GM18517 (cell line): Measurements from ENCODE around the gene FARS2.
A peak's percentile ranks its signal among the peaks of the same experiment; 100 is the strongest.

Source experiments
- ATAC-seq: cut with Tn5 transposase; IDR thresholded peaks from one replicate; pipeline ENCODE4 v1.9.1; 2021; ENCODE audit warnings: mild to moderate bottlenecking, moderate library complexity; ENCODE audit not compliant: unreplicated experiment

FARS2 gene

GRCh38 chr6:5365436-5366195, 104.3 kb downstream of the FARS2 start:
- ATAC-seq, result no peak

DNA sequence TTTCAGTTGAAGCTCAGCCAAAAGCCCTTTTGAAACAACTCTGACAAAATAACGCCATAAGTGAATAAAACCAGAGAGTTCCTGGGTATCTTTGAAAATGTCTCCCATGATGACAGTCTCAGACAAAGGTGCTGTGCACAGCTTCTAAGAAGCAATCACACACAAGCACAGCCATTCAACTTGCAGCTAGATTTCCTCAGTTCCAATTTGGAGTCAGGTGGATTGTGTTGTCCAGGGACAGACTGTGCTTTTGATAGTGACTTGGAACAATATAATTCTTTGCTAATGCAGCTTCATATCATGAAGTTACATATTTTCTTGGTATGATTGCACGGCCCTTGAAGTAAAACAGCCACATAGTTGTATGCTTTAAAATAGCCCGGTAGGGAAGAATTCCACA, 105.6 kb downstream of the FARS2 start:
- ATAC-seq, result no peak

GRCh38 chr6:5367510-5367909, 106.2 kb downstream of the FARS2 start:
- no peak for ATAC-seq

GRCh38 chr6:5373430-5373829, 112.1 kb downstream of the FARS2 start:
- no peak for ATAC-seq

DNA sequence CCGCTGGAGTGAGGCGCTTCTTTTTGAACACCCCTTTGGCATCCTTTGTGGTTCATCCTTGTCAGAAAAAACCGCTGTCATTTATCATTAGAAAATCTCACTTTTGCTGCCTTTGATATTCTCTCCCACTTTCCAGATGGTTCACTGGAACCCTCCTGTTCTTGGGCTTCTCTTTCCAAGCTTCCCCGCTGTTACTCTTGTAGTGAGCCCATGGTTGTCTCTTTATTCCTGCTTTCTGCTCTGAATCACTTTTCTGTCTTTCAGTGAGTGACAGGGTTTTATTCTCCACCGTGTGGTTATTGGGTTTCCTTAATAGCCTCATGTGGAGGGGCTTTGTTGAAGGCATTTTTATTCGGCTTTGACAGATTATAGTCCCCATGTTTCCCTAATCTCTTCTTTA, 117.0 kb downstream of the FARS2 start:
- ATAC-seq, result no peak

- ATAC-seq, result no peak
Measured at GRCh38 chr6:5379647-5380242, 118.4 kb downstream of the FARS2 start.

GRCh38 chr6:5383856-5384255, 122.5 kb downstream of the FARS2 start:
- ATAC-seq, result no peak

GRCh38 chr6:5384276-5384675, 123.0 kb downstream of the FARS2 start:
- ATAC-seq, result no peak

DNA sequence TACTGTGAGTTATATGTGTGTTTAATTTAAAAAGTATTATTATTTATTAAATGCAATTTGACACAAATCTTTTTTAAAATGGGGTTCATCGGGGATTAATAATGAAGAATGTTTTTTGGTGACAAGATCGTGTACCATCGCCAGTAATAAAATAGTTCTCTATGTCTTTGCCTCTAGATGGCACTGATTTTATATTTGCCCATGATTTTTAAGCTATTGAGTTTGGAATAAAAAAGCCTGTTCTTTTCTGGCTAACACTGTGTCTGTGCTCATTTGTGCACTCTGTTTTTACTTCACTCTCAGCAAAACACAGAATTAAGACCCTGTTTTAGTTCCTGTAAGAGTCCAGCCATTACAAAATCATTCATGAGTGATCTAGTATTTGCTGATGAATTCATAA, 127.0 kb downstream of the FARS2 start:
- no peak for ATAC-seq

DNA sequence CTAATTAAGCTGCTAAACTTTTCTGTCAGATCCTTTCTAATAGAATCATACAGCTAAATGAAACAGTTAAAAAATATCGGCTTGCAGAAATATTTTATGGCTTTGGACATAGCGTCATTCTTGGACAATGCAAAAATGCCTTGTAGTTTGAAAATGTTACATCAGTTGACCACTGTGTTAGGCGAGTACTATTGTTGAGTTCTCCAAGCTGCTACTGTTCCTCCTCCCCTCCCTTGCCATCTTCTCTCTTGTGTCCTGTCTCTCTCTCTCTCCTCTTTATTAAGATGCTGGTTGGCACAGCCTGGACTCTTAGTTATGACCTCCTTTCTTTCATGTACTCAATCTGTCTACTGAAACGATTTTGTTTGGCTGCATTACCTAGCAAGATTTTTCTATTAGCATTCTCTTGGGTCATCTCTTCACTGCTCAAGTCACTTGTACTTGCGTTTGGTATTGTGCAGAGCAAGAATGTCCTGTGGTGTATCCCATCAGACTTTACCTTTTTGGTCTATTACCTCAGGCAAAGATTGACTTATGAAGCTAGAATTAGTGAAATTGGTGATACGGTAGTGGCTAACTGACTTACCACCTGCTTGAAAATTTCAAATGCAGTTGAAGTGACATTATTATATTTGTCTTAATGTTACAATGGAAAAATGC, 127.9 kb downstream of the FARS2 start:
- ATAC-seq, result no peak

DNA sequence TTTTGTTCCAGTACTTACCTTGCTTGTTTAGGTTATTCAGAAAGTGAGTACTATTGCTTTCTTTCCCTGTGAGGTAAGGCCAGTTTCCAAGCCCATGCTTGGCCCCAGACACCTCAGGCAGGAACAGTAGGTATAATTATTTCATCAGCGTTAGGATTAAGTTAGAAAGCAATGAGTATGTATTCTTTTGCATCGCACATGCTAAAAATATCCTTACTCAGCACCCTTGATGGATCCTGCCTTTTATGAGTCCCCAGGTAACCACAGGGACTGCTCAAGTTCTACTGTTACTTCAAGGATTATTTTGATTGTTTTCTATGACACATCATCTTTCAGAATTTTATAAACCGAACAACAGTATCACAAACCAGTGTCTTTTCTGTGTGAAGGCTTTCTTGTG, 128.9 kb downstream of the FARS2 start:
- no peak for ATAC-seq

DNA sequence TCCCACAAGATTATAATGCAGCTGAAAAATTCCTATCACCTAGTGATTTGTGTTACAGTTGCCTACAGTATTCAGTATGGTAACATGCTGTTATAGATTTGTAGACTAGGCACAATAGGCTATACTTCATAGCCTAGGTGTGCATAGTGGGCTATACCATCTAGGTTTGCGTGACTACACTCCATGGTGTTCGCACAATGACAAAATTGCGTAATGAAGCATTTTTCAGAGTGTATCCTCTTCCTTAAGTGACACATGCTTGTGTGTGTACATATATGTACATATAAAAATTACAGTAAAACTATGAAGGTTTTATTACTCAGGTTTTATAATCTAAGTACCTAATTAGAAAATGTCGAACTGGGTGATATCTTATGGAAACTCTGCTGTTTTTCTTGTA, 133.0 kb downstream of the FARS2 start:
- ATAC-seq, result no peak

GRCh38 chr6:5395719-5396118, 134.4 kb downstream of the FARS2 start:
- ATAC-seq, result no peak

DNA sequence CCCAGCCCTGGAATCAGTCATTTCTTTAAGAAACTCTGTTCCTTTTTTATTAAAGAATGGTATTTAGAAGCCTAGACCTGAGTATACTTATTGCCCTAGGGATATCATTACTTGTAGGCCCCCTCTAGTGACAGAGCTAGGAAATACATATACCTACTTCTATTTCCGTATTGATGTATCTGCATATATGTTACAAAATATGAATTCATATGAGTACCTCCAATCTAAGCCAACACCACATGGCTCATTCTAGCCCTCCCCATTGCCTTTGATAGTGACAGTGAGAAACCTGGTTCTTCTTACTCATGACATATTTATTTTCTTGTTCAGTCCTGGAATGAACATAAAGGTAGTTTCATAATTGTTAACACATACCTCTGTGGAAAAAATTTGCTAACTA, 137.2 kb downstream of the FARS2 start:
- ATAC-seq, result peak; percentile 55

DNA sequence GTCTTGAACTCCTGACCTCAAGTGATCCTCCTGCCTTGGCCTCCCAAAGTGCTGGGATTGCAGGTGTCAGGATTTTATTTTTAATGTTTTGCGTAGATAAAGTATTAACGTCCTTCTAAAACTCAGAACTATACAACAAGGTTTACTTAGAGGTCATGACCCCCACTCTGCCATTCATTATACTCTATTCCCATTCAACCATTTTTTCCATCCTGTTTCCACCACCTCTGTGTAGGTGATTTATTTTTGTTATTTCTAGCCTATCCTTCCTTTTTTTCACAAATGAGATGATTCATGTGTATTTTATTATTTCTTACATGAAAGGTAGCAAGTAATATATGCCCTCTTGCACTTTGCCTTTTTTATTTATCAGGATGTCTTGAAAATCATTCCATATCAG, 138.1 kb downstream of the FARS2 start:
- ATAC-seq, result no peak

GRCh38 chr6:5401845-5402738, 140.8 kb downstream of the FARS2 start:
- no peak for ATAC-seq

DNA sequence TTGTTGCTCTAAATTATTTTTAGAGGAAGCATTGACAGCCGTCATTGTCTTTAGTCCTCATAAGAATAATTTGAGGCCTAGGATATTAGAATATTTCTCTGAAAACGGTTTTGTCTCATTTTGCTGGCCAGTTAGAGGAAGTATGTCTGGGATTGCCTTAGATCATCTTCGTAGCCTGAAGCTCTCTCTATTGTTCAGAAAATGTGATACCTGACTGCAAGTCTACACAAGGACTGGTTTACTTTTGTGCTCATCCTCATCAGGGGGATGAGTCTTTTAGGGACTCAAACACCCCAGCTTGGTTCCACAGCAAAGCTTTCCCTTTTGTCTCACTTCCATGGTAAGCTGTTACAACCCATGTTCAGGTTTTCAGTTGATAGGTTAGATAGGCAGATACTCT, 141.8 kb downstream of the FARS2 start:
- no peak for ATAC-seq

- ATAC-seq, result no peak
Measured at GRCh38 chr6:5403609-5404008, 142.3 kb downstream of the FARS2 start.

- no peak for ATAC-seq
Measured at GRCh38 chr6:5405976-5406375, 144.7 kb downstream of the FARS2 start.

GRCh38 chr6:5411414-5411813, 150.1 kb downstream of the FARS2 start:
- no peak for ATAC-seq

- ATAC-seq, result no peak
Measured at GRCh38 chr6:5412017-5412416, 150.7 kb downstream of the FARS2 start.
